Adrenal gland (tissue), 12 donors: ENCODE measurements around the gene SYNM. TPM values are rescaled to one million over a fixed set of nuclear protein-coding genes. Genes with fewer than 3 reads are reported as not detected.

Experiments used
- DNase-seq, 7 donors: peaks; one replicate each; pipeline ENCODE4 v3.0.0-alpha.2; 2019 to 2020
- H3K27ac ChIP-seq, 5 donors: fragments of 200-600 bp; sonication (generic) in 4 of 5; 1 replicate in 3 of 5; 2 replicates in 2 of 5; pipeline versions ENCODE4 v1.5.1 to v1.8.0; 2016 to 2020; ENCODE audit warnings: mild to moderate bottlenecking in 1 of 5
- H3K27me3 ChIP-seq: fragments of 200-600 bp; 2 replicates; pipeline ENCODE4 v1.8.0; 2021
- H3K36me3 ChIP-seq, 2 donors: fragments of 200-600 bp; replicated peaks in 1 of 2; 1 replicate in 1 of 2; 2 replicates in 1 of 2; pipeline versions ENCODE4 v1.5.1 to v1.8.0; 2018 to 2022
- H3K4me1 ChIP-seq, 2 donors: fragments of 200-600 bp; replicated peaks in 1 of 2; 1 replicate in 1 of 2; 2 replicates in 1 of 2; pipeline versions ENCODE4 v1.5.1 to v1.8.0; 2018 to 2021
- H3K4me3 ChIP-seq, 4 donors: fragments of 200-600 bp; sonication (generic) in 3 of 4; one replicate each; pipeline ENCODE4 v1.5.1; 2016 to 2018
- H3K9me3 ChIP-seq, 3 donors: fragments of 200-600 bp; sonication (generic) in 1 of 3; replicated peaks in 1 of 3; 1 replicate in 2 of 3; 2 replicates in 1 of 3; pipeline versions ENCODE4 v1.5.1 to v1.8.0; 2016 to 2021
- CTCF ChIP-seq, 6 experiments: fragments of 450-650 bp in 4 of 6; fragments of 200-600 bp in 2 of 6; sonication (generic) in 1 of 6; IDR thresholded peaks; 1 replicate in 5 of 6; 2 replicates in 1 of 6; pipeline versions ENCODE4 v1.5.1 to v1.8.0; 2016 to 2021; ENCODE audit warnings: antibody characterized with exemption in 6 of 6, mild to moderate bottlenecking in 2 of 6, moderate library complexity in 1 of 6
- POLR2A ChIP-seq, 2 donors: fragments of 450-650 bp; IDR thresholded peaks; one replicate each; pipeline ENCODE4 v1.6.1; 2017; ENCODE audit warnings: antibody characterized with exemption in 2 of 2, mild to moderate bottlenecking in 2 of 2, moderate library complexity in 1 of 2
- whole genome bisulfite sequencing, 4 donors: extraction: QIAGEN DNeasy Blood & Tissue Kit in 2 of 4; methylation state at CpG; one replicate each; pipeline versions ENCODE4 v1.1.5 to v1.1.7; 2013 to 2017; 5-methylcytosine and 5-hydroxymethylcytosine counted together
- intact Hi-C, 2 donors: fragments of 100-400 bp; cut with DNase I; formaldehyde crosslinking; loops; one replicate each; pipeline versions ENCODE4 v1.14.1 to v1.15.0; 2022 to 2023
- polyA plus RNA-seq, 3 donors: library from polyadenylated mRNA; stranded (reverse); fragments of 200-250 nt in 2 of 3; fragments of 350-450 nt in 1 of 3; fragmentation: Illumina TruSeq in 1 of 3; extraction: RNeasy Lipid Tissue Mini Kit (QIAGEN cat#74804) in 1 of 3; gene quantifications; one replicate each; pipeline ENCODE4 v1.2.3, GENCODE V29; 2013 to 2014
- total RNA-seq, 9 donors: library from RNA; depleted of rRNA in 4 of 9; stranded (reverse); fragments of >200 nt in 4 of 9; fragments of 120-200 nt in 1 of 9; fragmentation: NEBNext Ultra II Directional in 1 of 9; extraction: Animal tissue kit (Norgen Biotek cat#: 25700) in 1 of 9; gene quantifications; one replicate each; pipeline versions ENCODE4 v1.1.0 to v1.2.4, GENCODE V29; 2013 to 2023
- donor health status: healthy with polysubstance abuse.
- donor health status: Bipolar disorder and iron deficiency.
- donor health status: DM: yes; HTN: yes; CAD: no.
- donor health status: DM: no; HTN: no; CAD: no.
- donor health status: DM: no; HTN: no; CAD: no.
- donor health status: DM: yes; HTN: yes; CAD: no.

SYNM gene
- total and polyA plus RNA-seq, 12 donors = 9.3 to 44.6 (median 33.2) TPM

GRCh38 chr15:99165956-99166689 is 61.2 kb downstream of the SYNM start:
- H3K27me3 ChIP-seq = no peaks in the 10 kb centered on the region
- H3K27ac ChIP-seq = no peak overlapping the region
- peaks cover 0 to 17% of the 10 kb centered on the region in 2 donors for H3K4me1 ChIP-seq
- H3K36me3 ChIP-seq = peaks cover 0 to 11% of the 10 kb centered on the region in 2 donors
- TF ChIP-seq CTCF (IDR thresholded peaks at IDR 0.05) = no peak
- TF ChIP-seq POLR2A (IDR thresholded peaks at IDR 0.05) = no peak
- no peaks in the 10 kb centered on the region for H3K9me3 ChIP-seq
- 85 to 90% (median 88%) methylated on average over 20 to 23 of the region's 23 CpGs for WGBS, 4 donors
- no peak for DNase-seq
- intact Hi-C loops = no loop called here
- no peak overlapping the region for H3K4me3 ChIP-seq

DNA sequence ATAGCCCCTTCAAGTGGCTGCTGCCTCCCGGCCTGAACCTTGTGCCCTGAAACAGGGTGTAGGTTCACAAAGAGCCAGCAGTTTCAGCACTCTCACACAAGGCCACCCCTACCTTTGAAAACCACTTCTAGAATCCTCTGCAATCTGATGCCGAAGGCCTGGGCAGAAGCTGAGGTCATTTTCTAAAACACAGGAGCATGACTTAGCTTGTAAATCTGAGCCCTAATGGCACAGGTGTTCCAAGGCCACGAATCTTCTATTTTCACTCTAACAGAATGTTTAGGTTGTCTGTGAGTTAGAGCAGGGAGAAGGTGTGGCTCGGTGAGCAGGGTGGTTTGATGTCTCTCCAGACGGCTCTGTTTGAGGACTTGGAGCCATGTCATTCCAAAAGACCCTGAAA is 62.3 kb downstream of the SYNM start:
- Histone ChIP-seq H3K4me1 (peaks cover 0 to 17% of the 10 kb centered on the region in 2 donors), H3K36me3 (peaks cover 0 to 4% of the 10 kb centered on the region in 2 donors), H3K27me3 (no peaks in the 10 kb centered on the region), H3K9me3 (no peaks in the 10 kb centered on the region), H3K4me3 (no peak overlapping the region), H3K27ac (no peak overlapping the region)
- 72 to 86% (median 81%) methylated on average over 5 of the region's 5 CpGs for WGBS, 4 donors
- no peak for TF ChIP-seq CTCF (IDR thresholded peaks at IDR 0.05)
- TF ChIP-seq POLR2A (IDR thresholded peaks at IDR 0.05) = no peak
- no peak for DNase-seq
- intact Hi-C loops = no loop called here

DNA sequence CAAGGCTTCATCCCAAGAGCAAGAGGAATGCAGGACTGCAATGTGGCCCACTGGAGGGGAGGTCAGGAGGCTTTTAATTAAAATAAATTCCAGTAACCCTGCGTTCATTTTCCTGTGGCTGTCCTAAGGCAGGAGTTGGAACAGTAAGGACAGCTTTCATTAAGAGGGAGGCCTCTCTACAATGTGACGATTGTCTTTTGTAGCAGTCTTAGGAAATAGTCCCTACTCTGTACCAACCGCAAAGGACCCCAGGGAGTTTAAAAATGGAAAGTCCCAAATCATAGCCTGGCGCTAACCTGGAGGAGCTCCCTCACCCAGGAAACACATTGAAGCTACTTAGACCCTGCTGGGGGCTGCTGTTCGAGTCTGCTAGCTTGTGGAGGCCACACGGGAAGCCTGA is 62.8 kb downstream of the SYNM start:
- Histone ChIP-seq H3K4me1 (peaks cover 0 to 17% of the 10 kb centered on the region in 2 donors), H3K4me3 (no peak overlapping the region), H3K9me3 (no peaks in the 10 kb centered on the region), H3K27me3 (no peaks in the 10 kb centered on the region), H3K27ac (no peak overlapping the region), H3K36me3 (peaks cover 0 to 2% of the 10 kb centered on the region in 2 donors)
- DNase-seq = no peak
- 89 to 94% (median 91%) methylated on average over 6 of the region's 6 CpGs for WGBS, 4 donors
- TF ChIP-seq POLR2A (IDR thresholded peaks at IDR 0.05) (no peak), CTCF (IDR thresholded peaks at IDR 0.05) (no peak)
- intact Hi-C loops = no loop called here

GRCh38 chr15:99168601-99169580 is 64.0 kb downstream of the SYNM start:
- 91 to 99% (median 97%) methylated on average over 3 to 5 of the region's 5 CpGs for WGBS, 4 donors
- TF ChIP-seq POLR2A (IDR thresholded peaks at IDR 0.05) (no peak), CTCF (IDR thresholded peaks at IDR 0.05) (no peak)
- DNase-seq = no peak
- no peak overlapping the region for H3K4me3 ChIP-seq
- peaks cover 0 to 25% of the 10 kb centered on the region in 2 donors for H3K4me1 ChIP-seq
- no peaks in the 10 kb centered on the region for H3K9me3 ChIP-seq
- H3K36me3 ChIP-seq = peaks cover 0 to 8% of the 10 kb centered on the region in 2 donors
- intact Hi-C loops = no loop called here
- H3K27me3 ChIP-seq = no peaks in the 10 kb centered on the region
- peak overlapping the region in 2 of 5 donors; percentile 73 to 77 for H3K27ac ChIP-seq
